Spleen (tissue), 7 donors: Measurements from ENCODE around the gene TOP2B.

Source experiments
- CTCF ChIP-seq, 11 experiments: fragments of 200-600 bp in 7 of 11; fragments of 450-650 bp in 4 of 11; sonication (generic) in 4 of 11; IDR thresholded peaks in 8 of 11; conservative IDR thresholded peaks in 3 of 11; 1 replicate in 7 of 11; 2 replicates in 4 of 11; pipeline versions ENCODE4 v1.4.0 to v1.8.0; 2016 to 2021; ENCODE audit warnings: antibody characterized with exemption in 11 of 11, inconsistent platforms in 4 of 11, mild to moderate bottlenecking in 1 of 11
- POLR2A ChIP-seq, 3 donors: fragments of 450-650 bp; IDR thresholded peaks; one replicate each; pipeline ENCODE4 v1.5.1; 2017; ENCODE audit warnings: antibody characterized with exemption in 3 of 3, mild to moderate bottlenecking in 1 of 3
- donor health status: DM: no; HTN: no; CAD: no; lungs with moderate emphysema.
- donor health status: DM: no; HTN: no; CAD: no.
- donor health status: DM: no; HTN: no; CAD: no.

GRCh38 chr3:25581335-25581734 is 83.4 kb downstream of the TOP2B start:
- TF ChIP-seq CTCF (IDR thresholded peaks at IDR 0.05 in 8 of 11, conservative IDR thresholded peaks at IDR 0.05 in 3 of 11) (no peak), POLR2A (IDR thresholded peaks at IDR 0.05) (no peak)
